Activated B cell treated with CpG ODN at 0.5 μM for 24 hours (primary cell): Measurements from ENCODE around the gene MAPK8IP2. TPM values are rescaled to one million over a fixed set of nuclear protein-coding genes. Genes with fewer than 3 reads are reported as not detected.

Experiments used
- ATAC-seq: fragments of 200-7000 bp; cut with Tn5 transposase; one replicate; pipeline ENCODE4 v1.10.0; 2021; ENCODE audit warnings: low read depth, mild to moderate bottlenecking, moderate library complexity
- CTCF ChIA-PET: fragments of 350-600 bp; sonication (Branson Sonifier 250); formaldehyde crosslinking; loops from one replicate; lab custom pipeline; 2021; ENCODE audit warnings: antibody characterized with exemption; lab: Charles Lee
- POLR2A ChIA-PET: fragments of 350-600 bp; sonication (Branson Sonifier 250); formaldehyde crosslinking; loops from one replicate; lab custom pipeline; 2021; ENCODE audit warnings: antibody characterized with exemption; lab: Charles Lee
- DNase-seq: peaks from one replicate; pipeline ENCODE4 v3.0.0; 2022
- H3K27ac Mint-ChIP-seq: one replicate; pipeline ENCODE4 v1.8.0; 2020; ENCODE audit warnings: mixed read lengths
- H3K27me3 Mint-ChIP-seq: one replicate; pipeline ENCODE4 v1.8.0; 2021; ENCODE audit warnings: mixed read lengths
- H3K36me3 Mint-ChIP-seq: one replicate; pipeline ENCODE4 v1.8.0; 2021; ENCODE audit warnings: low read depth, mixed read lengths
- H3K4me1 Mint-ChIP-seq: one replicate; pipeline ENCODE4 v1.8.0; 2021; ENCODE audit warnings: mixed read lengths
- H3K4me3 Mint-ChIP-seq: one replicate; pipeline ENCODE4 v1.8.0; 2020; ENCODE audit warnings: mild to moderate bottlenecking, mixed read lengths
- H3K9me3 Mint-ChIP-seq: one replicate; pipeline ENCODE4 v1.8.0; 2020; ENCODE audit warnings: mixed read lengths
- CTCF ChIP-seq: fragments of 200-600 bp; IDR thresholded peaks from one replicate; pipeline ENCODE4 v1.8.0; 2022; ENCODE audit warnings: antibody characterized with exemption, mild to moderate bottlenecking
- intact Hi-C: fragments of 100-400 bp; cut with micrococcal nuclease; formaldehyde crosslinking; loops from one replicate; pipeline ENCODE4 v1.15.1; 2024
- total RNA-seq: library from RNA; stranded (reverse); gene quantifications from 2 replicates; pipeline ENCODE4 v1.2.3, GENCODE V29; 2022

MAPK8IP2 gene
- total RNA-seq, 1 donor from 2014 or later = 0.18 TPM

GRCh38 chr22:50577987-50578775 is 22.4 kb upstream of the MAPK8IP2 start, which contains the start of gene CPT1B:
TSS of gene CPT1B (minus strand) at chr22:50578427. CDS start at chr22:50577915, 512 bp downstream.
- H3K4me3 Mint-ChIP-seq = no peak within 1 kb of the TSS
- no peaks in the 10 kb centered on the region for H3K27me3 Mint-ChIP-seq
- intact Hi-C loops = no loop called here
- peaks cover 16% of the 10 kb centered on the region for H3K36me3 Mint-ChIP-seq
- POLR2A ChIA-PET = interaction anchor here (0.6 to 2.2 kb wide), 5 partner anchors 15 to 78 kb away, joined by 3 to 10 read pairs (median 3); partner anchors contain the start of gene SYCE3
- CTCF ChIA-PET = interaction anchor here (1.5 kb wide), 1 partner anchor 52 kb away, joined by 4 read pairs; the partner anchor contains the start of gene SCO2
- no peak within 1 kb of the TSS for H3K27ac Mint-ChIP-seq
- no peaks in the 10 kb centered on the region for H3K9me3 Mint-ChIP-seq
- DNase-seq = no peak
- TF ChIP-seq CTCF = no peak
- ATAC-seq = no peak
- peaks cover 21% of the 10 kb centered on the region for H3K4me1 Mint-ChIP-seq

GRCh38 chr22:50578776-50579310 is 21.8 kb upstream of the MAPK8IP2 start:
- no peak for ATAC-seq
- POLR2A ChIA-PET = interaction anchor here (0.6 to 2.2 kb wide), 5 partner anchors 16 to 79 kb away, joined by 3 to 10 read pairs (median 3); partner anchors contain the start of gene SYCE3
- intact Hi-C loops = no loop called here
- Mint-ChIP-seq H3K4me1 (peaks cover 28% of the 10 kb centered on the region), H3K27me3 (no peaks in the 10 kb centered on the region), H3K9me3 (no peaks in the 10 kb centered on the region), H3K36me3 (peaks cover 16% of the 10 kb centered on the region), H3K27ac (no peak overlapping the region), H3K4me3 (no peak overlapping the region)
- no peak for TF ChIP-seq CTCF
- no peak for DNase-seq
- CTCF ChIA-PET = interaction anchor here (1.5 kb wide), 1 partner anchor 53 kb away, joined by 4 read pairs; the partner anchor contains the start of gene SCO2

- ChIA-PET CTCF (no interaction called here), POLR2A (interaction anchor here (0.6 kb wide), 1 partner anchor 101 kb away, joined by 10 read pairs; no protein-coding TSS in a partner anchor)
- Mint-ChIP-seq H3K4me3 (no peak overlapping the region), H3K36me3 (peaks cover 16% of the 10 kb centered on the region), H3K27me3 (no peaks in the 10 kb centered on the region), H3K27ac (no peak overlapping the region), H3K9me3 (no peaks in the 10 kb centered on the region), H3K4me1 (peaks cover 28% of the 10 kb centered on the region)
- no peak for DNase-seq
- ATAC-seq = no peak
- intact Hi-C loops = no loop called here
- no peak for TF ChIP-seq CTCF
Measured at GRCh38 chr22:50579752-50580151, 20.8 kb upstream of the MAPK8IP2 start.

GRCh38 chr22:50581031-50581949 is 19.3 kb upstream of the MAPK8IP2 start:
- ChIA-PET CTCF (no interaction called here), POLR2A (interaction anchor here (0.9 to 3.6 kb wide), 9 partner anchors 12 to 54 kb away, joined by 3 to 101 read pairs (median 7); partner anchors contain the start of genes SCO2, SYCE3 and TYMP)
- H3K27me3 Mint-ChIP-seq = no peaks in the 10 kb centered on the region
- TF ChIP-seq CTCF = no peak
- H3K27ac Mint-ChIP-seq = peak overlapping the region; percentile 71
- no peak for ATAC-seq
- DNase-seq = no peak
- peaks cover 28% of the 10 kb centered on the region for H3K4me1 Mint-ChIP-seq
- intact Hi-C loops = no loop called here
- H3K4me3 Mint-ChIP-seq = peak overlapping the region; percentile 81
- H3K36me3 Mint-ChIP-seq = peaks cover 16% of the 10 kb centered on the region
- H3K9me3 Mint-ChIP-seq = no peaks in the 10 kb centered on the region
